Liver (tissue), 9 donors: ENCODE results near the gene OSGEP. TPM values are rescaled to one million over a fixed set of nuclear protein-coding genes. Genes with fewer than 3 reads are reported as not detected.

Experiments
- DNase-seq: peaks from one replicate; pipeline ENCODE4 v3.0.0-alpha.2; 2017; ENCODE audit warnings: low spot score
- H3K27ac ChIP-seq, 2 donors: one replicate each; pipeline ENCODE4 v1.7.0; 2013; ENCODE audit warnings: inconsistent platforms in 2 of 2, low read length in 2 of 2, control low read depth in 1 of 2, low read depth in 1 of 2, mild to moderate bottlenecking in 1 of 2
- H3K27me3 ChIP-seq, 4 donors: one replicate each; pipeline versions ENCODE4 v1.6.1 to v1.7.0; 2013; ENCODE audit warnings: low read length in 3 of 4, inconsistent platforms in 1 of 4, mild to moderate bottlenecking in 1 of 4, moderate library complexity in 1 of 4; ENCODE audit not compliant: control insufficient read depth in 4 of 4, insufficient read depth in 4 of 4
- H3K36me3 ChIP-seq, 4 donors: one replicate each; pipeline versions ENCODE4 v1.6.1 to v1.7.0; 2013; ENCODE audit warnings: low read length in 3 of 4, mild to moderate bottlenecking in 3 of 4, low read depth in 1 of 4, moderate library complexity in 1 of 4; ENCODE audit not compliant: control insufficient read depth in 4 of 4, insufficient read depth in 3 of 4
- H3K4me1 ChIP-seq, 4 donors: one replicate each; pipeline versions ENCODE4 v1.6.1 to v1.7.0; 2013; ENCODE audit warnings: low read length in 3 of 4, mild to moderate bottlenecking in 3 of 4, moderate library complexity in 1 of 4; ENCODE audit not compliant: control insufficient read depth in 4 of 4, insufficient read depth in 4 of 4
- H3K4me3 ChIP-seq, 3 donors: one replicate each; pipeline versions ENCODE4 v1.6.1 to v1.7.0; 2013; ENCODE audit warnings: low read length in 3 of 3, control low read depth in 1 of 3, low read depth in 1 of 3, mild to moderate bottlenecking in 1 of 3
- H3K9ac ChIP-seq, 2 donors: one replicate each; pipeline ENCODE4 v1.7.0; 2013; ENCODE audit warnings: low read length in 2 of 2, mild to moderate bottlenecking in 2 of 2, moderate library complexity in 2 of 2, control low read depth in 1 of 2, low read depth in 1 of 2
- H3K9me3 ChIP-seq, 4 donors: one replicate each; pipeline versions ENCODE4 v1.6.1 to v1.7.0; 2013; ENCODE audit warnings: low read length in 3 of 4; ENCODE audit not compliant: control insufficient read depth in 4 of 4
- EGR1 ChIP-seq, 2 donors: IDR thresholded peaks; 2 replicates each; pipeline ENCODE4 v1.6.1; 2016 to 2018; ENCODE audit warnings: antibody characterized with exemption in 2 of 2, low read depth in 2 of 2
- HNF4A ChIP-seq, 2 donors: conservative IDR thresholded peaks; 2 replicates each; pipeline ENCODE4 v1.6.1; 2016; ENCODE audit warnings: antibody characterized with exemption in 2 of 2, mild to moderate bottlenecking in 2 of 2
- HNF4G ChIP-seq: IDR thresholded peaks from 2 replicates; pipeline ENCODE4 v1.6.1; 2016; ENCODE audit warnings: antibody characterized with exemption
- JUND ChIP-seq, 2 donors: IDR thresholded peaks; 2 replicates each; pipeline ENCODE4 v1.6.1; 2016; ENCODE audit warnings: antibody characterized with exemption in 2 of 2
- NR2F2 ChIP-seq: IDR thresholded peaks from 2 replicates; pipeline ENCODE4 v1.6.1; 2016; ENCODE audit warnings: antibody characterized with exemption
- RXRA ChIP-seq, 2 donors: IDR thresholded peaks; 2 replicates each; pipeline ENCODE4 v1.6.1; 2017 to 2018; ENCODE audit warnings: antibody characterized with exemption in 2 of 2, mild to moderate bottlenecking in 1 of 2
- SP1 ChIP-seq: IDR thresholded peaks from 2 replicates; pipeline ENCODE4 v1.6.1; 2018; ENCODE audit warnings: antibody characterized with exemption, mild to moderate bottlenecking
- TAF1 ChIP-seq: conservative IDR thresholded peaks from 2 replicates; pipeline ENCODE4 v1.6.1; 2016; ENCODE audit warnings: antibody characterized with exemption, mild to moderate bottlenecking
- YY1 ChIP-seq: IDR thresholded peaks from 2 replicates; pipeline ENCODE4 v1.6.1; 2016; ENCODE audit warnings: antibody characterized with exemption, mild to moderate bottlenecking
- WGBS: extraction: QIAGEN DNeasy Blood & Tissue Kit; methylation state at CpG from one replicate; pipeline ENCODE4 v1.1.7; 2013; 5-methylcytosine and 5-hydroxymethylcytosine counted together
- polyA plus RNA-seq, 2 donors: library from polyadenylated mRNA; stranded (reverse) in 1 of 2; unstranded in 1 of 2; fragments of 200-250 nt in 1 of 2; fragments of >200 nt in 1 of 2; fragmentation: Nextera tagmentation in 1 of 2; extraction: Ambion mirVana in 1 of 2; gene quantifications; one replicate each; pipeline versions ENCODE4 v1.2.1 to v1.2.3, GENCODE V29; 2013 to 2015
- total RNA-seq, 2 donors: library from RNA; depleted of rRNA; stranded (reverse); fragments of >200 nt; gene quantifications; one replicate each; pipeline ENCODE4 v1.2.3, GENCODE V29; 2014
- TF ChIP-seq, protein P1 (sequence below): fragments of 150-350 bp; IDR thresholded peaks from 2 replicates; pipeline ENCODE4 v1.5.1; 2017; ENCODE audit warnings: improper control_type of control experiment, low read depth, low read length; ENCODE audit not compliant: missing input control
- TF ChIP-seq, protein P2 (sequence below): IDR thresholded peaks from 2 replicates; pipeline ENCODE4 v1.6.1; 2016; ENCODE audit warnings: antibody characterized with exemption
- TF ChIP-seq, protein P3 (sequence below): IDR thresholded peaks from 2 replicates; pipeline ENCODE4 v1.6.1; 2016; ENCODE audit warnings: antibody characterized with exemption, mild to moderate bottlenecking
- donor health status: healthy.
- donor health status: healthy.
- donor health status: healthy.
- donor health status: healthy.
- donor health status: healthy.

Gene OSGEP
- total and polyA plus RNA-seq, 4 donors, result 18.1 to 39.0 (median 24.8) TPM

DNA sequence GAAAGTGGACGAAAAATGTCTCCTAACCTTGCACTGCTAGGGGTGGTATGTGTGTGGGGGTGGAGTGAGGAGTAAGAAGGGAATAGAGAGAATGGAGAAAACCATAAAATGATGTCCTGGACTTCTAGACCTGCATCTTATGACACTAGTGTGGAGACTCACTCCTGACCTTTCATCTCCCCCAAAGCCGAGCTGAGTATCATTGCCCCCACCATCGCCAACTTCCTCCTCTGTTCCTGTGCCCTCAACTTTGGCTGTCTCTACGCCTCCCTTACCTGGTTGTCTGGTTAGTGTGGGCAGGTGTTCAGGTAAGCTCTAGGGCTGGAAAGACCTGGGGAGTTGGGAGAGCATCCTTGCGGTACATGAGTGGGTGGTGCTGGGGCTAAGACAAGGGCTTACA, 14.1 kb downstream of the OSGEP start (continued):
- TF ChIP-seq, protein P1, sequence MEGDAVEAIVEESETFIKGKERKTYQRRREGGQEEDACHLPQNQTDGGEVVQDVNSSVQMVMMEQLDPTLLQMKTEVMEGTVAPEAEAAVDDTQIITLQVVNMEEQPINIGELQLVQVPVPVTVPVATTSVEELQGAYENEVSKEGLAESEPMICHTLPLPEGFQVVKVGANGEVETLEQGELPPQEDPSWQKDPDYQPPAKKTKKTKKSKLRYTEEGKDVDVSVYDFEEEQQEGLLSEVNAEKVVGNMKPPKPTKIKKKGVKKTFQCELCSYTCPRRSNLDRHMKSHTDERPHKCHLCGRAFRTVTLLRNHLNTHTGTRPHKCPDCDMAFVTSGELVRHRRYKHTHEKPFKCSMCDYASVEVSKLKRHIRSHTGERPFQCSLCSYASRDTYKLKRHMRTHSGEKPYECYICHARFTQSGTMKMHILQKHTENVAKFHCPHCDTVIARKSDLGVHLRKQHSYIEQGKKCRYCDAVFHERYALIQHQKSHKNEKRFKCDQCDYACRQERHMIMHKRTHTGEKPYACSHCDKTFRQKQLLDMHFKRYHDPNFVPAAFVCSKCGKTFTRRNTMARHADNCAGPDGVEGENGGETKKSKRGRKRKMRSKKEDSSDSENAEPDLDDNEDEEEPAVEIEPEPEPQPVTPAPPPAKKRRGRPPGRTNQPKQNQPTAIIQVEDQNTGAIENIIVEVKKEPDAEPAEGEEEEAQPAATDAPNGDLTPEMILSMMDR, result no peak
- no peak for TF ChIP-seq YY1
- TF ChIP-seq, protein P2, sequence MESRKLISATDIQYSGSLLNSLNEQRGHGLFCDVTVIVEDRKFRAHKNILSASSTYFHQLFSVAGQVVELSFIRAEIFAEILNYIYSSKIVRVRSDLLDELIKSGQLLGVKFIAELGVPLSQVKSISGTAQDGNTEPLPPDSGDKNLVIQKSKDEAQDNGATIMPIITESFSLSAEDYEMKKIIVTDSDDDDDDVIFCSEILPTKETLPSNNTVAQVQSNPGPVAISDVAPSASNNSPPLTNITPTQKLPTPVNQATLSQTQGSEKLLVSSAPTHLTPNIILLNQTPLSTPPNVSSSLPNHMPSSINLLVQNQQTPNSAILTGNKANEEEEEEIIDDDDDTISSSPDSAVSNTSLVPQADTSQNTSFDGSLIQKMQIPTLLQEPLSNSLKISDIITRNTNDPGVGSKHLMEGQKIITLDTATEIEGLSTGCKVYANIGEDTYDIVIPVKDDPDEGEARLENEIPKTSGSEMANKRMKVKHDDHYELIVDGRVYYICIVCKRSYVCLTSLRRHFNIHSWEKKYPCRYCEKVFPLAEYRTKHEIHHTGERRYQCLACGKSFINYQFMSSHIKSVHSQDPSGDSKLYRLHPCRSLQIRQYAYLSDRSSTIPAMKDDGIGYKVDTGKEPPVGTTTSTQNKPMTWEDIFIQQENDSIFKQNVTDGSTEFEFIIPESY, result no peak

DNA sequence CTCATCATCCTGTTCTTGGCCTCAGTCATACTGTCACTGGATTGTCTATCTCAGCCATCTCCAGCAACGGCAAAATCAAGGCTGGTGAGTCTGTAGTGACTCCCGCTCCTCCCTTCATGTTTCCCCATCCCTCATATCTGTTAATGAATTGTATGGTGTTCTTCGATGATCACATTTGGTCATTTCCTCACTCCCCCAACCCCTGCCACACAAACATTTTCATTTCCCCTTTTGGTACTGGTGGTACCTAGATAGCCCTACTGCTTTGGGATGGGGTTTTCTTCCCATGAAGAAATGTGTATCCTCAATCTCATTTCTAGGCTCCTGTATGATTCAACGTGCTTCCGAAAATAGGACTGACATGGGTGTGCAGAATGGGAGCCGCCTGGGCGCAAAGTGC, 15.9 kb downstream of the OSGEP start:
- Histone ChIP-seq H3K27ac (no peak overlapping the region), H3K27me3 (no peaks in the 10 kb centered on the region), H3K4me3 (no peak overlapping the region), H3K4me1 (peaks cover 0 to 2% (median 0%) of the 10 kb centered on the region in 4 donors), H3K9me3 (no peaks in the 10 kb centered on the region), H3K9ac (no peak overlapping the region), H3K36me3 (no peaks in the 10 kb centered on the region)
- DNase-seq, result no peak
- no peak for TF ChIP-seq HNF4G
- TF ChIP-seq EGR1 (IDR thresholded peaks at IDR 0.05; ENCODE audit: low read depth in 2 of 2), result no peak
- WGBS, result 86% methylated on average over 7 of the region's 7 CpGs

DNA sequence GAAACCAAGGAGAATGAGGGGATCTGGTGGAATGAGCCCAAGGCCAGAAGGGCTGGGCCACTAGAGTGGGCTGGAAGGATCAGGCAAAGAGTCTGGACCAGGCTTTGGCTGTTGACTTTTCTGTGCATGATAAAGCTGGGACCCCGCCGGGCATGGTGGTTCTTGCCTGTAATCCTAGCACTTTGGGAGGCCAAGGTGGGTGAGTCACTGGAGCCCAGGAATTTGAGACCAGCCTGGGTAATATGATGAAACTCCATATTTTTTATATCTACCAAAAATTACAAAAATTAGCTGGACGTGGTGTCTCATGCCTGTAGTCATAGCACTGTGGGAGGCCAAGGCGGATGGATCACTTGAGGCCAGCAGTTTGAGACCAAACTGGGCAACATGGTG, 18.3 kb downstream of the OSGEP start:
- no peak for DNase-seq
- Histone ChIP-seq H3K27me3 (no peaks in the 10 kb centered on the region), H3K9ac (no peak overlapping the region), H3K36me3 (no peaks in the 10 kb centered on the region), H3K4me3 (no peak overlapping the region), H3K4me1 (peaks cover 0 to 2% (median 0%) of the 10 kb centered on the region in 4 donors), H3K9me3 (no peaks in the 10 kb centered on the region), H3K27ac (no peak overlapping the region)
- 93% methylated on average over 4 of the region's 4 CpGs for WGBS
- TF ChIP-seq HNF4A (conservative IDR thresholded peaks at IDR 0.05), result no peak
- TF ChIP-seq, protein P1, result no peak
- no peak for TF ChIP-seq TAF1
- no peak for TF ChIP-seq JUND (IDR thresholded peaks at IDR 0.05)
- TF ChIP-seq SP1, result no peak
- no peak for TF ChIP-seq RXRA (IDR thresholded peaks at IDR 0.05)
- TF ChIP-seq, protein P2, result no peak
- no peak for TF ChIP-seq NR2F2
- TF ChIP-seq, protein P3, sequence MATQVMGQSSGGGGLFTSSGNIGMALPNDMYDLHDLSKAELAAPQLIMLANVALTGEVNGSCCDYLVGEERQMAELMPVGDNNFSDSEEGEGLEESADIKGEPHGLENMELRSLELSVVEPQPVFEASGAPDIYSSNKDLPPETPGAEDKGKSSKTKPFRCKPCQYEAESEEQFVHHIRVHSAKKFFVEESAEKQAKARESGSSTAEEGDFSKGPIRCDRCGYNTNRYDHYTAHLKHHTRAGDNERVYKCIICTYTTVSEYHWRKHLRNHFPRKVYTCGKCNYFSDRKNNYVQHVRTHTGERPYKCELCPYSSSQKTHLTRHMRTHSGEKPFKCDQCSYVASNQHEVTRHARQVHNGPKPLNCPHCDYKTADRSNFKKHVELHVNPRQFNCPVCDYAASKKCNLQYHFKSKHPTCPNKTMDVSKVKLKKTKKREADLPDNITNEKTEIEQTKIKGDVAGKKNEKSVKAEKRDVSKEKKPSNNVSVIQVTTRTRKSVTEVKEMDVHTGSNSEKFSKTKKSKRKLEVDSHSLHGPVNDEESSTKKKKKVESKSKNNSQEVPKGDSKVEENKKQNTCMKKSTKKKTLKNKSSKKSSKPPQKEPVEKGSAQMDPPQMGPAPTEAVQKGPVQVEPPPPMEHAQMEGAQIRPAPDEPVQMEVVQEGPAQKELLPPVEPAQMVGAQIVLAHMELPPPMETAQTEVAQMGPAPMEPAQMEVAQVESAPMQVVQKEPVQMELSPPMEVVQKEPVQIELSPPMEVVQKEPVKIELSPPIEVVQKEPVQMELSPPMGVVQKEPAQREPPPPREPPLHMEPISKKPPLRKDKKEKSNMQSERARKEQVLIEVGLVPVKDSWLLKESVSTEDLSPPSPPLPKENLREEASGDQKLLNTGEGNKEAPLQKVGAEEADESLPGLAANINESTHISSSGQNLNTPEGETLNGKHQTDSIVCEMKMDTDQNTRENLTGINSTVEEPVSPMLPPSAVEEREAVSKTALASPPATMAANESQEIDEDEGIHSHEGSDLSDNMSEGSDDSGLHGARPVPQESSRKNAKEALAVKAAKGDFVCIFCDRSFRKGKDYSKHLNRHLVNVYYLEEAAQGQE, result no peak
